HUES48 (cell line): ENCODE data around the gene RGS17.
A peak's percentile ranks its signal among the peaks of the same experiment; 100 is the strongest.
"Not testable (repeated sequence)": the region's sequence is repeated elsewhere in the genome, so short reads cannot be mapped to it uniquely, and the experiment has no call there.

Source experiments
- H3K27ac ChIP-seq: one replicate; pipeline ENCODE4 v1.7.0; 2013; ENCODE audit warnings: low read depth, low read length, inconsistent platforms
- H3K27me3 ChIP-seq: 2 replicates; pipeline ENCODE4 v1.6.1; 2013; ENCODE audit warnings: mild to moderate bottlenecking, low read length; ENCODE audit not compliant: control insufficient read depth, insufficient read depth
- H3K36me3 ChIP-seq: 2 replicates; pipeline ENCODE4 v1.6.1; 2013; ENCODE audit warnings: low read length; ENCODE audit not compliant: control insufficient read depth, insufficient read depth
- H3K4me1 ChIP-seq: 2 replicates; pipeline ENCODE4 v1.6.1; 2013; ENCODE audit warnings: mild to moderate bottlenecking, low read length; ENCODE audit not compliant: control insufficient read depth, insufficient read depth
- H3K4me3 ChIP-seq: 2 replicates; pipeline ENCODE4 v1.5.1; 2013; ENCODE audit warnings: mild to moderate bottlenecking, low read depth, low read length
- H3K9ac ChIP-seq: 2 replicates; pipeline ENCODE4 v1.6.1; 2013; ENCODE audit warnings: mild to moderate bottlenecking, low read depth, low read length, moderate library complexity
- H3K9me3 ChIP-seq: 2 replicates; pipeline ENCODE4 v1.6.1; 2013; ENCODE audit warnings: low read length; ENCODE audit not compliant: control insufficient read depth, insufficient read depth

RGS17 gene

DNA sequence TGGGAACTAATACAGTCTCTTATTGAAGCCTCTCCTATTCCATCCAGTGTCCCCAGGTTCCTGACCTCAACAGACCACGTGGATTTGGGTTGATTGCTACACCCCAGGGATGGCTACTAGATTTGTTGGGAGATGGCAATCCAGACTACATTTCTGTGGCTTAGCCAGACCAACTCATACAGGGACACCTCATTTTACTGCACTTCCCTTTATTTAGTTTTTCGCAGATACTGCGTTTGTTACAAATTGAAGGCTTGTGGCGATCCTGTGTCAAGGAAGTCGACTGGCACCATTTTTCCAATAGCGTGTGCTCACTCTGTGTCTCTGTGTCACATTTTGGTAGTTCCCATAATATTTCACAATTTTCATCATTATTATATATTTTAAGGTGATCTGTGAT lies 118.2 kb downstream of the RGS17 start:
- no peak overlapping the region for H3K27ac ChIP-seq
- no peaks in the 10 kb centered on the region for H3K36me3 ChIP-seq
- no peaks in the 10 kb centered on the region for H3K9me3 ChIP-seq
- H3K4me3 ChIP-seq: no peak overlapping the region
- H3K9ac ChIP-seq: no peak overlapping the region
- no peaks in the 10 kb centered on the region for H3K4me1 ChIP-seq
- H3K27me3 ChIP-seq: no peaks in the 10 kb centered on the region

DNA sequence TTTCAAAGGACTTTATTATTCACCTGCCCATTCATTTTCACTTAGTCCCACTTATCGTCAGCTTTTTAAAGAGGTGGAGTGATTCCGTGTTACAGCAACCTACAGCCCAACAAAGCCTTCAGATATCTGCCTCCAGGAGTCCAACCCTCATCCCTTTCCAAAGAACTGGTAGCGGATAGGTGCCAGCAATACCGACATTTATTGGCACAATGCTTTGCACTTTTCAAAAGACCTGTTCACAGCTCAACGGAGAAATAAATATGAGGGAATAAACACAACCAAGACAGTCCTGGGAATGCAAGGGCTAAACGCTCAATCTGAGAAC lies 127.8 kb downstream of the RGS17 start:
- Histone ChIP-seq H3K4me1 (peaks cover 6% of the 10 kb centered on the region; the same call in 1 of the 2 replicates), H3K9me3 (no peaks in the 10 kb centered on the region), H3K27me3 (no peaks in the 10 kb centered on the region), H3K4me3 (peak overlapping the region; percentile 98), H3K27ac (peak overlapping the region; percentile 95), H3K36me3 (peaks cover 19% of the 10 kb centered on the region), H3K9ac (peak overlapping the region; percentile 86)

DNA sequence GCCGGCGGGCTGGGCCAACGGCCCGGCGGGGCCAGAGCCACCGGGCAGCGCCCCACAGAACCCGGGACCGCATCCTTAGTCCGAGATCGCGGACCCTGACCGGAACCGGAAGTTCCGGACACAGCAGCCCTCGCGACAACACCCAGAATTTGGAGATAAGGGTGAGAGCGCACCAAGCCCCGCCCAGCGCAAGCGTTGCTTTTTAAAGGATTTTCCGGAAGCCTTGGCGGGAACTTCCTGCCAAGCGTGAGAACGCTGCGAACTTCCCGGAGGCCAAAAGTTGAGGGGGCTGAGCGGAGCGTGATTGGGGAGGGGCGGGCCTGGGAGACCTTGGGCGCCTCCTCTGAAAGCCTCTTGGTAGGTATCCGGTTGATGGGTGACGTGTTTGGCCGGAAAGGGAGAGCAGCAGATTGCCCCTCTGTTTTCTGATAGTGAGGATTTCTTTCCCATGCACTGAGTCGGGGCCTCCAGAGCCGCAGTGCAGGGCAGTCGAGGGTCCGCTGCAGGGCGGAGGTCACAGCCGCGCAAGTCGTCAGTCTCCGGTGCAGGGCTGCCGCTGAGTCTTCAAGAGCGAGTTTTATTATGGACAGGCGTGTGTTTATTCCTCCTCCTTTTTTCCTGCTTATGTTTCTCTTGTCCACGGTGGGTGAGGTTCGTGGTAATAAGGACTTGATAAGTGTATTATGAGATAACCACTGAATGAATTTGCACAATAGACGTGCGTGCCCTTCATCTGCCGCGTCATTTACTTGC lies 128.3 kb downstream of the RGS17 start, which contains the start of gene MTRF1L:
MTRF1L (minus strand) TSS at position 97 of the 753 bp plus-strand sequence; CDS start at position 73, 24 bp downstream.
- peak within 1 kb of the TSS; percentile 86 for H3K9ac ChIP-seq
- no peaks in the 10 kb centered on the region for H3K9me3 ChIP-seq
- H3K27me3 ChIP-seq: no peaks in the 10 kb centered on the region
- peak within 1 kb of the TSS; percentile 95 for H3K27ac ChIP-seq
- H3K36me3 ChIP-seq: peaks cover 24% of the 10 kb centered on the region
- peaks cover 6% of the 10 kb centered on the region; the same call in 1 of the 2 replicates for H3K4me1 ChIP-seq
- H3K4me3 ChIP-seq: peak within 1 kb of the TSS; percentile 98

DNA sequence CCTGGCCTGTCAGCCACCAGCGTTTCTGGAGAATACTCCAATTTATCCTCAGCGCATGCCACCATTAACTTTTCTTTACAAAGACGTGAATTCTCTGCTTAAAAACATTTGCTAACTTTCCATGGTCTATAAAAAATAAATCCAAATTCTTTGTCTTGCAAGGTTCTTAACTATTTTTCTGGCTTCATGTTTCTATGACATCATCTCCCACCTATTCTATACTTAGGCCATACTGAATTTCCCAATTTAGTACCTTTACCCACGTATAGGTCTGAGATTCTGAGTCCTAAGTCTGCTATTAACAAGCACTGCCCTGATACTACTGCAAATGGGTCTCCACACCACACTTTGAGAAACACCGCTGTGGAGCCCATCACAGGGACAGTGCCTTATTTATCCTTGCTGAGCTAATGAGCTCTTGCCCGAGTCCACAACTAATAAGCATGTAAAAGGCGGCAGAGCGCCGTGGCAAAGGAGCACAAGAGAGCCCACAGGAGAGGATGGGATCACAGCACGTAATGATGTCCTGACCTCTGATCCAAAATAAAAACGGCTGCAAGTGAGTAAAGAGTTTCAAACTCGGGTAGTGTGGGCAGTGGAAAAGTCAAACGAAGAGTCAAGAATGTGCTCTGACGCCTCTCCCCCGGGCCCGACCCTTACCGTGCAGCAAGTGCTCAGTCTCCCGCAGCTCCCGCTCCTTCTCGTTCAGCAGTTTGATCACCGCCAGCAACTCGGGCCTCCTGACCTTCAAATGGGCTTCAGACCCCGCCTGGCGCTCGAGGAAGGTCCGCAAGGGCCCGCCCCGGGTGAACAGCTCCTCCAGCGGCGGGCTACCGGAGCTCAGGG lies 129.1 kb downstream of the RGS17 start:
- Histone ChIP-seq H3K4me1 (peaks cover 6% of the 10 kb centered on the region; the same call in 1 of the 2 replicates), H3K36me3 (peaks cover 32% of the 10 kb centered on the region), H3K27me3 (no peaks in the 10 kb centered on the region), H3K9me3 (no peaks in the 10 kb centered on the region), H3K4me3 (peak overlapping the region; percentile 98), H3K9ac (peak overlapping the region; percentile 86), H3K27ac (peak overlapping the region; percentile 95)

DNA sequence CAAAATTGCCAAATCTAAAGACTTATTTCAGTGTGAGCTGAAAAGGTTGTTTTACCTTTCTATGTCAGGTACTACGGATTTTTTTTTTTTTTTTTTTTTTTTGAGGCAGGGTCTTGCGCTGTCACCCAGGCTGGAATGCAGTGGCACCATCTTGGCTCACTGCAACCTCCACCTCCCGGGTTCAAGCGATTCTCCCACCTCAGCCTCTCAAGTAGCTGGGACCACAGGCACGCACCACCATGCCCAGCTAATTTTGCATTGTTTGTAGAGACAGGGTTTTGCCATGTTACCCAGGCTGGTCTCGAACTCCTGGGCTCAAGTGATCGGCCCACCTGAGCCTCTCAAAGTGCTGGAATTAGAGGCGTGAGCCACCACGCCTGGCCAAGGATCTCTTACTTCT lies 130.3 kb downstream of the RGS17 start:
- H3K27me3 ChIP-seq, H3K27ac ChIP-seq, H3K4me1 ChIP-seq, H3K9ac ChIP-seq, H3K9me3 ChIP-seq: not testable (repeated sequence)
- Histone ChIP-seq H3K36me3 (peaks cover 44% of the 10 kb centered on the region), H3K4me3 (peak overlapping the region; percentile 98)

DNA sequence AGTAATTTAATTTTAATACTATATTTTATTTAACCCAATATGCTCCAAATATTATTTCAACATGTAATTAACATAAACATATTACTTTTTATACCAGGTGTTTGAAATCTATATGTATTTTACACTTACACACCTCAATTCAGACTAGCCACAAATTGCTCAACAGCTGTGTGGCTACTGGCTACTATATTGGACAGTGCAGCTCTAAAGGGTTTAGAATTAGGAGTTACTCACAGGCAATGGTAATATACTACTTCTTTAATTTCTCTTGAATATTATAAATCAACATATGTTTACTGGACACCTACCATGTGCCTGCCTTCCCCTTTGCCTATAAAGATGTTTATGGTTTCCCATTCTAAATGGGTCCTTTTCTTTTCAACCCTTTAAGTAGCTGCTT lies 130.8 kb downstream of the RGS17 start:
- Histone ChIP-seq H3K4me3 (0 out of 2 replicates have a peak overlapping the region, but pooled peaks have one; percentile 5), H3K27me3 (no peaks in the 10 kb centered on the region), H3K9me3 (no peaks in the 10 kb centered on the region), H3K36me3 (peaks cover 50% of the 10 kb centered on the region), H3K9ac (no peak overlapping the region), H3K27ac (no peak overlapping the region), H3K4me1 (peaks cover 6% of the 10 kb centered on the region; the same call in 1 of the 2 replicates)

DNA sequence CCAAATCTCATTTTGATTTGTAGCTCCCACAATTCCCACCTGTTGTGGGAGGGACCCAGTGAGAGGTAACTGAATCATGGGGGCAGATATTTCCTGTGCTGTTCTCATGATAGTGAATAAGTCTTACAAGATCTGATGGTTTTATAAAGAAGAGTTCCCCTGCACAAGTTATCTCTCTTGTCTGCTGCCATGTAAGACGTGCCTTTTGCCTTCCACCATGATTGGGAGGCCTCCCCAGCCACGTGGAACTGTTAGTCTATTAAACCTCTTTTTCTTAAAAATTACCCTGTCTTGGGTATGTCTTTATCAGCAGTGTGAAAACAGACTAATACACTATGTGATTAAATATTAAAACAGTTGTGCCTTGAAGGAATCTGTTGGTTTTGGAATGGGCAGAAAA lies 131.5 kb downstream of the RGS17 start:
- H3K9me3 ChIP-seq, H3K27me3 ChIP-seq, H3K27ac ChIP-seq, H3K9ac ChIP-seq, H3K4me1 ChIP-seq, H3K4me3 ChIP-seq: not testable (repeated sequence)
- H3K36me3 ChIP-seq: peaks cover 56% of the 10 kb centered on the region

DNA sequence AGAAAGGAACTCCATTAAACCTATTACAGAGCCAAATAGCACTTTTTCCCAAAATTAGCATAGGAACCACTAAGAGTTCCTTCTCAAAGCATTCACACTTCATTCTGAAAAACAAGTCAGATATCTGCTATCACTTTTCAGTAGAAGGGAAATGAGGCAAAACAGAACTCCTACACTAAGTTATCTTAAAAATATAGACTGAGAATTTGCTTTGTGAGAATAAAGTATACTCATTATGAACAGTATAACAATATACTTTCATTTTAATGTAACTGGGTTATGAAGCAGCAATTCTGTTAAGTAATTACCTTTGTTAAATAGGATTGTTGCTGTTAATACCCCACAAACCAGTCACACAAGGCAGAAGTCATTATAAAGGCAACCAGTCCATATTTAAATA lies 137.2 kb downstream of the RGS17 start:
- Histone ChIP-seq H3K9me3 (no peaks in the 10 kb centered on the region), H3K4me1 (no peaks in the 10 kb centered on the region), H3K4me3 (no peak overlapping the region), H3K27ac (no peak overlapping the region), H3K27me3 (no peaks in the 10 kb centered on the region), H3K9ac (no peak overlapping the region), H3K36me3 (peaks cover 87% of the 10 kb centered on the region)

DNA sequence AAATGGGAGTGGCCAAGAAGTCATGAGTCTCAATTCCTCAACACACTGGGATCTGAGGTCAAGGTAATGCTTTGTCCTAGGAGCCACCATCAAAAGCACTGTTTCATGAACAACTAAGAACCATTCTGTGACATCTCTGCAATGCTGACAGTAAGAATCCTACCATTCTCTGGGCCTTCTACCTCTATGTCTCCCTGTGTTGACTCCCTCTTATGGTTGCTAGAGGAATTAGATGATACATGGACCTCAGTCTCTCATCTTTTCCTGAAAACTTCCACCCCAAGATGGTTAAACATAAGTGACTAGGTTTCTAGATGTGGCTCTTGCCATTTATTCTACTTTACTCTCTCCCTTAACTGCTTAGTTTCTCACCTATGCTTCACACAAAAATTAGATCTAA lies 137.7 kb downstream of the RGS17 start:
- H3K36me3 ChIP-seq: peaks cover 84% of the 10 kb centered on the region

DNA sequence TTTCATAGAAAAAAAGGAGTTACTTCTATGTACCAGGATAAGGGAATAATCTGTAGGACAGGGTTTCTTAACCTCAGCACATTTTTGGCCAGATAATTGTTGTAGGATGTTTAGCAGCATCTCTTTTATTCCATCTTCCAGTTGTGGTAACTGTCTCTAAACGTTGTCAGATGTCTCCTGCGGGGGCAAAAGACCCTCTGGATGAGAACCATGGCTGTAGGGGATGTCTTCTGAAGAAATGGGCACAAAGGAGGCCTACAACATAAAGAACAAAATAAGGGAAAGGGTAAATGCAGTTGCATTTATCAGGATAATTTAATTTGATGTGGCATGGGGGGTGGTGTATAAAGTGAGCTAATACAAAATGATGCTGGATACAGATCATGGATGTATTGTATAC lies 144.1 kb downstream of the RGS17 start:
- H3K4me3 ChIP-seq: no peak overlapping the region
- no peaks in the 10 kb centered on the region for H3K27me3 ChIP-seq
- no peak overlapping the region for H3K27ac ChIP-seq
- peaks cover 8% of the 10 kb centered on the region; the same call in 1 of the 2 replicates for H3K4me1 ChIP-seq
- no peak overlapping the region for H3K9ac ChIP-seq
- peaks cover 24% of the 10 kb centered on the region for H3K36me3 ChIP-seq
- H3K9me3 ChIP-seq: no peaks in the 10 kb centered on the region

More for the DNA sequence above, 137.7 kb downstream of the RGS17 start:
- Histone ChIP-seq H3K4me3 (no peak overlapping the region), H3K9ac (no peak overlapping the region), H3K9me3 (no peaks in the 10 kb centered on the region), H3K4me1 (no peaks in the 10 kb centered on the region), H3K27ac (no peak overlapping the region), H3K27me3 (no peaks in the 10 kb centered on the region)

DNA sequence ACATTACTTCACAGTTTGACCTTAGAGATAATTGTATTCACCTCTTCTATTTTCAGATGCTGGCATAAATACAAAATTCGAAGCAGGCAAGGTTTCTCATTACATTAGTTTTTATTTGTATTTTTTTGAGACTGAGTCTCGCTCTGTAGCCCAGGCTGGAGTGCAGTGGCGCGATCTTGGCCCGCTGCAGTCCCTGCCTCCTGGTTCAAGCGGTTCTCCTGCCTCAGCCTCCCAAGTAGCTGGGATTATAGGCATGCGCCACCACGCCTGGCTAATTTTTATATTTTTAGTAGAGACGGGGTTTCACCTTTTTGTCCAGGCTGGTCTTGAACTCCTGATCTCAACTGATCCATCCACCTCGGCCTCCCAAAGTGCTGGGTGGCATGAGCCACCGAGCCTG lies 145.8 kb downstream of the RGS17 start:
- Histone ChIP-seq H3K36me3 (peaks cover 10% of the 10 kb centered on the region), H3K4me1 (peaks cover 15% of the 10 kb centered on the region), H3K4me3 (peak overlapping the region; percentile 71)
- H3K27me3 ChIP-seq, H3K9ac ChIP-seq, H3K27ac ChIP-seq, H3K9me3 ChIP-seq: not testable (repeated sequence)
